ENCODE data around the gene OR2C3.
"Not testable (repeated sequence)": the region's sequence is repeated elsewhere in the genome, so short reads cannot be mapped to it uniquely, and the experiment has no call there.

Gene OR2C3

DNA sequence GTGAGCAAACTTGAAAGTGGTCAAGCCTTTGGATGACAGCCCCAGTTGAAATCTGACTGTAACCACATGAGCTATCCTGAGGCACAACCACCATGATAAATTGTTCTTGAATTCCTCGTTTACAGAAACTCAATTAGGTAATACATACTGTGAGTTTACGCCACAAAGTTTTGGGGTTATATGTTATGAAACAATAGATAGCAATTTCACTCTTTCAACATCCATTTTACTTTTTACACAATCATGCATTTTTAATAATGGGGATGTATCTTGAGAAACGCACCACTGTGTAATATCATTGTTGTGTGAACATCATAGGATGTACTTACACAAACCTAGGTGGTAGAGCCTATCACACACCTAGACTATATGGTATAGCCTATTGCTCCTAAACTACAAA is 35.4 kb downstream of the OR2C3 start:
- H3K27ac ChIP-seq = no peak overlapping the region
- no peak overlapping the region for H3K9ac ChIP-seq (ENCODE audit: insufficient read length)
- no peaks in the 10 kb centered on the region for H3K36me3 ChIP-seq (ENCODE audit: insufficient read depth, low read length)
- no peak overlapping the region for H3K4me3 ChIP-seq
- no peak for TF ChIP-seq EZH2 (IDR thresholded peaks at IDR 0.05)
- TF ChIP-seq FOXP2 (optimal IDR thresholded peaks at IDR 0.05; ENCODE audit: control extremely low read depth, extremely low read length, insufficient read depth) = no peak
- TF ChIP-seq POLR2AphosphoS5 (IDR thresholded peaks at IDR 0.05; ENCODE audit: borderline replicate concordance, low read depth, low read length) = no peak
- no peaks in the 10 kb centered on the region for H3K9me3 ChIP-seq (ENCODE audit: low read depth, low read length)
- no peak for DNase-seq (ENCODE audit: low read depth, low spot score)

DNA sequence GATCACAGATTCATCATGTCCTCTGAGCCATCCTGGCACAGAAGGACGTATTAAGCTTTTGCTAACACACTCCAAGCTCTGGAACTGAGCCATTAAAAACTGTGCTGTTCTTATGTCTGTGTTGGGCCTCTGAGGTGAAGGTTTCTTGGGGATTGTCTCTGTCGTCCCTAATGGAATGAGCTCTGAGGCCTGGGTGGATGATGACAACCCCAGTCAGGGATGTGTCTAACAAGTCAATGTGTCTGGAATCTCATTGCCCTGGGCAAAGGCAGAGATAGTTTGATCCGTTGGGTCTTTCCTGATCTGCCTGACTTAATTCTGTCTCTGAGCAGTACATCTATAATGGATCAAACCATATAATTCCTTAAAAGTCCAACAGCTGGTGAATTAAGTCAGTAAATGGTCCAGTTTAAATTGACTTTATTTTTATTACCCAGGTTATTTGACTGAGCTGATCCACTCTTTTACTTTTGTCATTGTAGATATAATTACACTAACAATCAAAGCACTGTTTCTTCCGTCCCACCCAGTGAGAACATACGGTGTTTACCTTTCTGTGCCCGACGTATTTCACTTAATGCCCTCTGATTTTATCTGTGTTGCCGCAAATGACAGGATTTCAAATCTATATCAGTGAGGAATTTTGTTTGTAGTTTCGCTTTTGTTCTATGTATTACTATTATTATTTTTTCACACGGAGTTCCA is 39.5 kb downstream of the OR2C3 start:
- Histone ChIP-seq H3K4me3 (no peak overlapping the region), H3K27ac (no peak overlapping the region), H3K36me3 (ENCODE audit: insufficient read depth, low read length) (no peaks in the 10 kb centered on the region), H3K9ac (ENCODE audit: insufficient read length) (no peak overlapping the region), H3K9me3 (ENCODE audit: low read depth, low read length) (no peaks in the 10 kb centered on the region)
- TF ChIP-seq POLR2AphosphoS5 (IDR thresholded peaks at IDR 0.05; ENCODE audit: borderline replicate concordance, low read depth, low read length) = no peak
- no peak for TF ChIP-seq EZH2 (IDR thresholded peaks at IDR 0.05)
- no peak for TF ChIP-seq FOXP2 (optimal IDR thresholded peaks at IDR 0.05; ENCODE audit: control extremely low read depth, extremely low read length, insufficient read depth)
- DNase-seq (ENCODE audit: low read depth, low spot score) = no peak

DNA sequence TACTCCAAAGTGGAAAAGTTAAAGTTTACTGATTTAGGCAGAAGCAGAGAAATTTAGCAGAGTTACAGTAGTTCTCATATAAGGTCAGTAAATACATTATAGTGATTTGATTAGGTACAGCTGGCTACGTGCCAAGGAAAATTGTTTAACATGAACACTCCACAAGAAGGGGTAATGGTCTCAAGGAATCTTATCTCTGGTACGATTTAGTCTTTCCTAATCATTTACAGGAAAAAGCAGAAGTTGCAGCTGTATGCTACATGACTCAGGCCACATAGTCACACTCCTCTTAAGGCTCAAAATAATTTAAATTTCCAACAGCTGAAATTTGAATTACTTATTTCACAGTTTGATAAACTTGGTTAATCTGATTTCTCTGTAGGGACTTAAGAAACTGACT is 41.5 kb downstream of the OR2C3 start:
- no peak for TF ChIP-seq EZH2 (IDR thresholded peaks at IDR 0.05)
- TF ChIP-seq FOXP2 (optimal IDR thresholded peaks at IDR 0.05; ENCODE audit: control extremely low read depth, extremely low read length, insufficient read depth) = no peak
- TF ChIP-seq POLR2AphosphoS5 (IDR thresholded peaks at IDR 0.05; ENCODE audit: borderline replicate concordance, low read depth, low read length) = no peak
- Histone ChIP-seq H3K4me3 (no peak overlapping the region), H3K27ac (no peak overlapping the region), H3K9me3 (ENCODE audit: low read depth, low read length) (no peaks in the 10 kb centered on the region), H3K9ac (ENCODE audit: insufficient read length) (no peak overlapping the region), H3K36me3 (ENCODE audit: insufficient read depth, low read length) (no peaks in the 10 kb centered on the region)
- DNase-seq (ENCODE audit: low read depth, low spot score) = no peak

DNA sequence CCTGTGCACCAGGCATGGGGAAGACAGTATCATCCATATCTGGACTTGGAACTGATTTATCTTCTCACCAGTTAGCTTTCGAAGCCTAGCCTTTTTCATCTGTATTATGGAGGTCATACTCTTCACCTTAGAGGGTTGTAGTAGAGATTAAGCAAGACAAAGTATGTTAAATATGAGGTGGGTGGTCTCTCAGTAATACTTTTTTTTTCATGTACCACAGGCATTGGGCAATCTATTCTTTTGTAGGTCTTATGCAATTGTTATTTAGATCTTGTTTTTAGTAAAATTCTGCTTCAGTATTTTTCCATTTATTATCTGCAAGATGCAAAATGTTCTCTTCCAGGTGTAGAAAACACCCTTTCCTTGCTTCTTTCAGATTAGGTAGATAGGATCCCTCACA is 43.1 kb downstream of the OR2C3 start:
- TF ChIP-seq POLR2AphosphoS5 (IDR thresholded peaks at IDR 0.05; ENCODE audit: borderline replicate concordance, low read depth, low read length) = no peak
- no peak overlapping the region for H3K9ac ChIP-seq (ENCODE audit: insufficient read length)
- H3K36me3 ChIP-seq (ENCODE audit: insufficient read depth, low read length) = no peaks in the 10 kb centered on the region
- no peak for DNase-seq (ENCODE audit: low read depth, low spot score)
- H3K9me3 ChIP-seq (ENCODE audit: low read depth, low read length) = no peaks in the 10 kb centered on the region
- no peak overlapping the region for H3K27ac ChIP-seq
- no peak overlapping the region for H3K4me3 ChIP-seq

DNA sequence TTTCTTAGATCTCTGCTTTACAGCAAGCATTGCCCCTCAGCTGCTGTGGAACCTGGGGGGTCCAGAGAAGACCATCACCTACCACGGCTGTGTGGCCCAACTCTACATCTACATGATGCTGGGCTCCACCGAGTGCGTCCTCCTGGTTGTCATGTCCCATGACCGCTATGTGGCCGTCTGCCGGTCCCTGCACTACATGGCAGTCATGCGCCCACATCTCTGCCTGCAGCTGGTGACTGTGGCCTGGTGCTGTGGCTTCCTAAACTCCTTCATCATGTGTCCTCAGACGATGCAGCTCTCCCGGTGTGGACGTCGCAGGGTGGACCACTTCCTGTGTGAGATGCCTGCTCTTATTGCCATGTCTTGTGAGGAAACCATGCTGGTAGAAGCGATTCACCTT is 44.9 kb downstream of the OR2C3 start:
- TF ChIP-seq FOXP2 (optimal IDR thresholded peaks at IDR 0.05; ENCODE audit: control extremely low read depth, extremely low read length, insufficient read depth) (no peak), POLR2AphosphoS5 (IDR thresholded peaks at IDR 0.05; ENCODE audit: borderline replicate concordance, low read depth, low read length) (no peak), EZH2 (IDR thresholded peaks at IDR 0.05) (no peak)
- Histone ChIP-seq H3K9me3 (ENCODE audit: low read depth, low read length) (no peaks in the 10 kb centered on the region), H3K27ac (no peak overlapping the region), H3K36me3 (ENCODE audit: insufficient read depth, low read length) (no peaks in the 10 kb centered on the region), H3K4me3 (no peak overlapping the region), H3K9ac (ENCODE audit: insufficient read length) (no peak overlapping the region)
- no peak for DNase-seq (ENCODE audit: low read depth, low spot score)

DNA sequence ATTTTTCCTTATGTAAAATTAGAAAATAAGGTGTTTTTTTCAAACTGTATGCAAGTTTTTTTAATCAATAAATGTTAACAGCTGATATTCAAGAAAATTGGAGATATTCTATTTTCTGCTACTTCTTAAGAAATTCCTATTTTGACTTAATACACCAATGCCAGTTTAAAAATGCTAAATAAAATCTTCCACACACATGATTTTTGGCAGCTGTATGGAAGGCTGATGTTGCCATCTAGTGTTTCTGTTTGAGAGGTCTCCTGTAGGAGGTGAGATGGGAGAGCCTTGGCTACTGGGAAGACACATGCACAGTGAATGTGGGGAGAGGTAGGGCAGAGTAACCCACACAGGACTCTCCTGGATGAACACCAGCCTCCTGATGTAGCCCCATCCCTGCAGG is 49.2 kb downstream of the OR2C3 start:
- peak; percentile 10 for DNase-seq (ENCODE audit: low read depth, low spot score)
- no peak overlapping the region for H3K4me3 ChIP-seq
- no peak overlapping the region for H3K9ac ChIP-seq (ENCODE audit: insufficient read length)
- H3K9me3 ChIP-seq (ENCODE audit: low read depth, low read length) = no peaks in the 10 kb centered on the region
- TF ChIP-seq FOXP2 (optimal IDR thresholded peaks at IDR 0.05; ENCODE audit: control extremely low read depth, extremely low read length, insufficient read depth) (no peak), EZH2 (IDR thresholded peaks at IDR 0.05) (no peak), POLR2AphosphoS5 (IDR thresholded peaks at IDR 0.05; ENCODE audit: borderline replicate concordance, low read depth, low read length) (no peak)
- H3K27ac ChIP-seq = no peak overlapping the region
- H3K36me3 ChIP-seq (ENCODE audit: insufficient read depth, low read length) = no peaks in the 10 kb centered on the region

DNA sequence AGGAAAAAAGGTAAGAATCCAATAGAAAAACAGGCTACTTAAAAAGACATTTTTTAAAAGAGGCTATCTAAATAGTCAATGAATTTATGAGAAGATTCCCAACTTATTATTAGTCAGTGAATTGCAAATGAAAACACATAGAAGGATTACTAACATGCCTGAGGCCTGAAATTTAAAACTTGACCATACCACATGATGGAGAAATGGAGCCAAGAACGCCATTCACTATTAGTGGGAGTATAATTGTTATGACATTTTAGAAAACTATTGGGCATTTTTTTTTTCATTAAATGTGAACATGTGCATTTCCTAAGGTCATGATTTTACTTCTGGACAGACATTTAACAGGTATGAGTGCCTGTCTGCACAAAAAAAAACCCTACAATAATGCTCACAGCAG is 53.5 kb downstream of the OR2C3 start:
- H3K9ac ChIP-seq (ENCODE audit: insufficient read length) = no peak overlapping the region
- TF ChIP-seq EZH2 (IDR thresholded peaks at IDR 0.05) (no peak), FOXP2 (optimal IDR thresholded peaks at IDR 0.05; ENCODE audit: control extremely low read depth, extremely low read length, insufficient read depth) (no peak), POLR2AphosphoS5 (IDR thresholded peaks at IDR 0.05; ENCODE audit: borderline replicate concordance, low read depth, low read length) (no peak)
- no peak overlapping the region for H3K27ac ChIP-seq
- no peaks in the 10 kb centered on the region for H3K9me3 ChIP-seq (ENCODE audit: low read depth, low read length)
- DNase-seq (ENCODE audit: low read depth, low spot score) = no peak
- H3K4me3 ChIP-seq = no peak overlapping the region
- H3K36me3 ChIP-seq (ENCODE audit: insufficient read depth, low read length) = no peaks in the 10 kb centered on the region

DNA sequence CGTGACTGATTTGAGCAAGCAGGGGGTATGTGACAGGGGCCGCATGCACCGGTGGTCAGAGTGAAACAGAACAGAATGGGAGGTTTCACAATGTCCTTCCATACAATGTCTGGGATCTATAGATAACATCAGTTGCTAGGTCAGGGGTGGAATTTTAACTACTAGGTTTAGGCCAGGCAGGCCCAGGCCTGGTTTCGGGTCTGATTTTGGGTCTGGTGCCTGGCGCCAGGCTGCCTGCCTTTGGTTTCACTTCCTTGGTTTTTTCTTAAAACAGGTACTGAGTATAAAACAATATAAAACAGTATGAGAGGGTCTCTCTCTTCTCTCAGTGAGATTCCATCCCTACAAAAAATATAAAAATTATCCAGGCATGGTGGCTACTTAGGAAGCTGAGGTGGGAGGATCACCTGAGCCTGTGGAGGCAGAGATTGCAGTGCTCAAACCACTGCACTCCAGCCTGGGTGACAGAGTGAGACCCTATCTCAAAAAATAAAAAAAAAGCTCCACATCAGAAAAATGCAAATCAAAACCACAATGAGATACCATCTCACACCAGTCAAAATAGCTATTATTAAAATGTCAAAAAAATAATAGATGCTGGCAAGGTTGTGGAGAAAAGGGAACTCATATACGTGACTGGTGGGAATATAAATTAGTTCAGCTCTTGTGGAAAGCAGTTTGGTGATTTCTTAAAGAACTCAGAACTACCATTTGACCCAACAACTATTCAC is 59.7 kb downstream of the OR2C3 start:
- not testable (repeated sequence) for H3K27ac ChIP-seq; H3K9me3 ChIP-seq (ENCODE audit: low read depth, low read length); H3K9ac ChIP-seq (ENCODE audit: insufficient read length); DNase-seq (ENCODE audit: low read depth, low spot score); H3K36me3 ChIP-seq (ENCODE audit: insufficient read depth, low read length); H3K4me3 ChIP-seq

DNA sequence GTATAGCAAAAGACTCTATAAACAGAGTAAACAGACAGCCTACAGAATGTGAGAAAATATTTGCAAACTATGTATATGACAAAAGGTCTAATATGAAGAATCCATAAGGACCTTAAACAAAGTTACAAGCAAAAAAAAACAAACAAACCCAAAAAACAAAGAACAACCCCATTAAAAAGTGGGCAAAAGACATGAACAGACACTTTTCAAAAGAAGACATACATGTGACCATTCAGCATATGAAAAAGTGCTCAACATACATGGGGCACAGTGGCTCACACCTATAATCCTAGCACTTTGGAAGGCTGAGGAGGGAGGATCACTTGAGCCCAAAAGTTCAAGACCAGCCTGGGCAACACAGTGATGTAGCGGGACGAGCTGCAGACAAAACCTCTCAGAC is 60.4 kb downstream of the OR2C3 start:
- Histone ChIP-seq H3K9me3 (ENCODE audit: low read depth, low read length) (peaks cover 2% of the 10 kb centered on the region; the same call in 1 of the 2 replicates), H3K4me3 (no peak overlapping the region), H3K9ac (ENCODE audit: insufficient read length) (no peak overlapping the region), H3K36me3 (ENCODE audit: insufficient read depth, low read length) (no peaks in the 10 kb centered on the region), H3K27ac (no peak overlapping the region)
- TF ChIP-seq FOXP2 (optimal IDR thresholded peaks at IDR 0.05; ENCODE audit: control extremely low read depth, extremely low read length, insufficient read depth) (no peak), EZH2 (IDR thresholded peaks at IDR 0.05) (no peak), POLR2AphosphoS5 (IDR thresholded peaks at IDR 0.05; ENCODE audit: borderline replicate concordance, low read depth, low read length) (no peak)
- DNase-seq (ENCODE audit: low read depth, low spot score) = no peak
